ENCODE measurements around the gene PTPN18. TPM values are rescaled to one million over a fixed set of nuclear protein-coding genes. Genes with fewer than 3 reads are reported as not detected.
"Not testable (repeated sequence)": the region's sequence is repeated elsewhere in the genome, so short reads cannot be mapped to it uniquely, and the experiment has no call there.

PTPN18 gene
- total and polyA plus RNA-seq, 2 experiments from 2014 or later, result 27.6 to 36.3 TPM

DNA sequence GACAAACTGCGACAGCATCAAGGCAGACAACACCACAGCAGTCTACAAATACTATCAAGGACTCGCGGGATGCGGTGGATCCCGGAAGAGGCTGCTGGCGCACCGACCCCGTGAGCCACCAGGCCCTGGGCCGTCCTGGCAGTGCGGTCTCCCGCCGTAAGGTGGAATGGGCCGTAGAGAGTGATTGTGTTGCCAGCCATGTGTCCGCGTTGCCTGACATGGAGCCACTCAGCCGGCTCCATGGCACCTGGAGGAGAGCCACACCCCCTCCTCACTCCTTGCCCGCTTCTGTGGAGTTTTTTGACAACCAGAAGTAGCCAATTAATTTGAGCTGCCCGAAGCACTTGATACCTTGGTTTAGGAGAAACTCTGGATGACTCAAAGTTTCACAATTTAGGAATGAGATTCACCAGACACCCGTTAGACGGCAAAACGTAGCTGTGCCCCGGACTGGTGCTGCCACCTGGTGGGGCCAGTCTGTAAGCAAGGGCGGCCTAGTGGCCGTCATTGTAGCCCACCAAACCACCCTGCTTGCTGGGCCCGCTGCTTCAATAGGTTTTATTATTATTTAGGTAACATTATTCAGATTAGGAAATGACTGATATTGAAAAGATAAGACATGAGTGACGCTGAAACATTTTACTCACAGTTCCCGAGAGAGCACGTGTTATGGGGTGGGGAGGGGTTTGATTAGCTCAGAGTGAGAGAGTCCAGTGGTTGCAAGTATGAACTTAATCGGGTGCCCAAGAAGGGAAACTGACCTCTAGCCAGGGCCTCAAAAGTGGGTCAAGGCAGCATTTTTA lies 23.4 kb upstream of the PTPN18 start:
- peaks cover 9% of the 10 kb centered on the region for H3K27me3 ChIP-seq
- peak; percentile 86 to 91 for DNase-seq (ENCODE audit: low read depth in 1 of 2, low spot score in 1 of 2)
- peaks cover 4% of the 10 kb centered on the region for H3K4me1 ChIP-seq (ENCODE audit: low read depth)
- TF ChIP-seq, protein P1, sequence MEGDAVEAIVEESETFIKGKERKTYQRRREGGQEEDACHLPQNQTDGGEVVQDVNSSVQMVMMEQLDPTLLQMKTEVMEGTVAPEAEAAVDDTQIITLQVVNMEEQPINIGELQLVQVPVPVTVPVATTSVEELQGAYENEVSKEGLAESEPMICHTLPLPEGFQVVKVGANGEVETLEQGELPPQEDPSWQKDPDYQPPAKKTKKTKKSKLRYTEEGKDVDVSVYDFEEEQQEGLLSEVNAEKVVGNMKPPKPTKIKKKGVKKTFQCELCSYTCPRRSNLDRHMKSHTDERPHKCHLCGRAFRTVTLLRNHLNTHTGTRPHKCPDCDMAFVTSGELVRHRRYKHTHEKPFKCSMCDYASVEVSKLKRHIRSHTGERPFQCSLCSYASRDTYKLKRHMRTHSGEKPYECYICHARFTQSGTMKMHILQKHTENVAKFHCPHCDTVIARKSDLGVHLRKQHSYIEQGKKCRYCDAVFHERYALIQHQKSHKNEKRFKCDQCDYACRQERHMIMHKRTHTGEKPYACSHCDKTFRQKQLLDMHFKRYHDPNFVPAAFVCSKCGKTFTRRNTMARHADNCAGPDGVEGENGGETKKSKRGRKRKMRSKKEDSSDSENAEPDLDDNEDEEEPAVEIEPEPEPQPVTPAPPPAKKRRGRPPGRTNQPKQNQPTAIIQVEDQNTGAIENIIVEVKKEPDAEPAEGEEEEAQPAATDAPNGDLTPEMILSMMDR (IDR thresholded peaks at IDR 0.05; ENCODE audit: low read depth, low read length), result peak; percentile 98
- H3K36me3 ChIP-seq, result no peaks in the 10 kb centered on the region
- no peak overlapping the region for H3K4me3 ChIP-seq
- no peak overlapping the region for H3K27ac ChIP-seq
- H3K9me3 ChIP-seq (ENCODE audit: low read depth), result no peaks in the 10 kb centered on the region

DNA sequence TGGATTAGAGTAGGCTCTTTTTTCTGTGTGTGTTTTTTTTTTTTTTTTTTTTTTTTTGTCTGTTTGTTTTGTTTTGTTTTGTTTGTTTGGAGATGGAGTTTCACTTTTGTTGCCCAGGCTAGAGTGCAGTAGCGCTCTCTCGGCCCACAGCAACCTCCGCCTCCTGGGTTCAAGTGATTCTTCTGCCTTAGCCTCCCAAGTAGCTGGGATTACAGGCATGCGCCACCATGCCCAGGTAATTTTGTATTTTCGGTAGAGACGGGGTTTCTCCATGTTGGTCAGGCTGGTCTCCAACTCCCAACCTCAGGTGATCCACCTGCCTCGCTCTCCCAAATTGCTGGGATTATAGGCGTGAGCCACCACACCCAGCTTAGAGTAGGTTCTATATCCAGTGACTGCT lies 22.6 kb upstream of the PTPN18 start:
- not testable (repeated sequence) for H3K27me3 ChIP-seq; H3K4me3 ChIP-seq; H3K9me3 ChIP-seq (ENCODE audit: low read depth); H3K36me3 ChIP-seq; H3K4me1 ChIP-seq (ENCODE audit: low read depth); DNase-seq (ENCODE audit: low read depth in 1 of 2, low spot score in 1 of 2); H3K27ac ChIP-seq

DNA sequence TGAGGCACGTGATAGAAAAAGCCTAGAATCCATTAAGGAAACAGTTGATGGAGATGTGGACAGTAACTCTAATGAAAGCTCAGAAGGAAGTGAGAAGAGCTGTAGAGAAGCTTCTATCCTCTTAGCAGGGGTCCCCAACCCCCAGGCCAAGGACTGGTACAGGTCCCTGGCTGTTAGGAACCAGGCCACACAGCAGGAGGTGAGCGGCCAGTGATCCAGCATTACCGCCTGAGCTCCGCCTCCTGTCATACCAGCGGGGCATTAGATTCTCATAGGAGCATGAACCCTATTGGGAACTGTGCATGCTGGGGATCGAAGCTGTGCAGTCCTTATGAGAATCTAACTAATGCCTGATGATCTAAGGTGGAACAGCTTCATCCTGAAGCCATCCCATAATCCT lies 21.8 kb upstream of the PTPN18 start:
- no peak for DNase-seq (ENCODE audit: low read depth in 1 of 2, low spot score in 1 of 2)
- H3K4me3 ChIP-seq, result no peak overlapping the region
- TF ChIP-seq, protein P1 (IDR thresholded peaks at IDR 0.05; ENCODE audit: low read depth, low read length), result no peak
- peaks cover 9% of the 10 kb centered on the region for H3K27me3 ChIP-seq
- H3K9me3 ChIP-seq (ENCODE audit: low read depth), result no peaks in the 10 kb centered on the region
- no peak overlapping the region for H3K27ac ChIP-seq
- H3K36me3 ChIP-seq, result no peaks in the 10 kb centered on the region
- H3K4me1 ChIP-seq (ENCODE audit: low read depth), result peaks cover 7% of the 10 kb centered on the region

DNA sequence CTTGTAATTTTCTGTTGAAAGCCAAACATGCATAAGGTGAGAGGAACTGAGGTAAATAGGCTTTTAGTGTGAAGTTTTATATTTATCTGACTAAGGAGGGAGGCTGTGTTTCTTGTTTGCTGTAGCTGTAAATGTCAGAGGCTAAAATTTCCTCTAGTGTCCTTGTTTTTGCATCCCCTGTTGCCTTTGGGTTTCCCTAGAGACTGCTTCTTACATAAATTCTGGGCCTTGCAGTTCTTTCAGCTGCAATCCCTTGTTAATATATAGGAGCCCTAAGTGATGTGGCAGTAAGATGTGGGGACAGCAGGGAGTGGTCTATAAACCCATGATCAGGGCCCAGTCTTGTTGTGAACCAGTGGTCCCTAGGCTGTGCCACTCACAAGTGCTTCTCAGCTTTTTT lies 20.6 kb upstream of the PTPN18 start:
- Histone ChIP-seq H3K9me3 (ENCODE audit: low read depth) (no peaks in the 10 kb centered on the region), H3K27ac (no peak overlapping the region), H3K36me3 (no peaks in the 10 kb centered on the region), H3K4me3 (no peak overlapping the region), H3K4me1 (ENCODE audit: low read depth) (peaks cover 7% of the 10 kb centered on the region), H3K27me3 (peaks cover 7% of the 10 kb centered on the region)
- DNase-seq (ENCODE audit: low read depth in 1 of 2, low spot score in 1 of 2), result no peak
- TF ChIP-seq, protein P1 (IDR thresholded peaks at IDR 0.05; ENCODE audit: low read depth, low read length), result no peak

DNA sequence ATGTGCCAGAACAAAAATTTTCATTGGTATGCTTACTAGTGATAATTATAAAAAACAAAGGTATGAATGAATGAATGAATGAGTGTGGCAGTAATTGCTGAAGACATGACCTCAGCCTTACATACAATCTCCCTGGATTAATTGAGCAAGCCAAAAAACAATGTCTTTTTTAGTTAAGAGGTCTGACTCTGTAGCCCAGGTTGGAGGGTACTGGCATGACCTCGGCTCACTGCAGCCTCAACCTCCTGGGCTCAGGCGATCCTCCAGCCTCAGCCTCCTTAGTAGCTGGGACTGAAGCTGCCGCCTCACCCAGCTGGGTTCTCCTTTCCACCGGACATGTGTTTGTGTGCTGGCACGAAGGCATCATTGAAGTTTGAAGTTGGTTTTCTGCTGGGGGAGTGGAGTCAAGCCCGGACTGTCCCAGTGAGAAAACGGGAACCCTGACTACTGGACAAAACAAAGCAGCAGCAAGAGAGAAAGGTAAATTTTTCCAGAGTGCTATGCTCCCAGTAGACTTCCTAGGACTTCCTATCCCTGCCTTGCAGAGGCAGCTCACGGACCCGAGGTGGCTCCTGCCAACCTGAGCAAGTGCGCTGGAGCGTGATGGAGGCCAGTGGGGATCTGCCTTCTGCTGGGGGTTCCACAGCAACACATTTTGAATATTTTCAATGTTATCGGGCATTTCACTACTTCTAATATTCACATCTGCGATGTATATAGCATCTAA lies 19.5 kb upstream of the PTPN18 start:
- DNase-seq (ENCODE audit: low read depth in 1 of 2, low spot score in 1 of 2), result peak in 1 of 2 donors; percentile 6
- Histone ChIP-seq H3K36me3 (no peaks in the 10 kb centered on the region), H3K27ac (peak overlapping the region; percentile 31), H3K27me3 (peaks cover 3% of the 10 kb centered on the region), H3K4me1 (ENCODE audit: low read depth) (peaks cover 7% of the 10 kb centered on the region), H3K4me3 (peak overlapping the region; percentile 49), H3K9me3 (ENCODE audit: low read depth) (no peaks in the 10 kb centered on the region)
- TF ChIP-seq, protein P1 (IDR thresholded peaks at IDR 0.05; ENCODE audit: low read depth, low read length), result no peak
